ENCODE results near the gene TUBA8.
"Not testable (repeated sequence)": the region's sequence is repeated elsewhere in the genome, so short reads cannot be mapped to it uniquely, and the experiment has no call there.

Gene TUBA8

GRCh38 chr22:18104566-18104965 is 6.0 kb upstream of the TUBA8 start:
- peaks cover 14% of the 10 kb centered on the region for H3K4me1 Mint-ChIP-seq
- H3K27me3 Mint-ChIP-seq (ENCODE audit: low read depth, poor library complexity): peaks cover 40% of the 10 kb centered on the region
- peaks cover 41% of the 10 kb centered on the region for H3K9me3 Mint-ChIP-seq
- H3K27ac Mint-ChIP-seq: no peak overlapping the region
- TF ChIP-seq, protein P1, sequence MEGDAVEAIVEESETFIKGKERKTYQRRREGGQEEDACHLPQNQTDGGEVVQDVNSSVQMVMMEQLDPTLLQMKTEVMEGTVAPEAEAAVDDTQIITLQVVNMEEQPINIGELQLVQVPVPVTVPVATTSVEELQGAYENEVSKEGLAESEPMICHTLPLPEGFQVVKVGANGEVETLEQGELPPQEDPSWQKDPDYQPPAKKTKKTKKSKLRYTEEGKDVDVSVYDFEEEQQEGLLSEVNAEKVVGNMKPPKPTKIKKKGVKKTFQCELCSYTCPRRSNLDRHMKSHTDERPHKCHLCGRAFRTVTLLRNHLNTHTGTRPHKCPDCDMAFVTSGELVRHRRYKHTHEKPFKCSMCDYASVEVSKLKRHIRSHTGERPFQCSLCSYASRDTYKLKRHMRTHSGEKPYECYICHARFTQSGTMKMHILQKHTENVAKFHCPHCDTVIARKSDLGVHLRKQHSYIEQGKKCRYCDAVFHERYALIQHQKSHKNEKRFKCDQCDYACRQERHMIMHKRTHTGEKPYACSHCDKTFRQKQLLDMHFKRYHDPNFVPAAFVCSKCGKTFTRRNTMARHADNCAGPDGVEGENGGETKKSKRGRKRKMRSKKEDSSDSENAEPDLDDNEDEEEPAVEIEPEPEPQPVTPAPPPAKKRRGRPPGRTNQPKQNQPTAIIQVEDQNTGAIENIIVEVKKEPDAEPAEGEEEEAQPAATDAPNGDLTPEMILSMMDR (IDR thresholded peaks at IDR 0.05): no peak
- H3K4me3 Mint-ChIP-seq: no peak overlapping the region
- peaks cover 46% of the 10 kb centered on the region for H3K36me3 Mint-ChIP-seq (ENCODE audit: low read depth)
- no peak for DNase-seq

DNA sequence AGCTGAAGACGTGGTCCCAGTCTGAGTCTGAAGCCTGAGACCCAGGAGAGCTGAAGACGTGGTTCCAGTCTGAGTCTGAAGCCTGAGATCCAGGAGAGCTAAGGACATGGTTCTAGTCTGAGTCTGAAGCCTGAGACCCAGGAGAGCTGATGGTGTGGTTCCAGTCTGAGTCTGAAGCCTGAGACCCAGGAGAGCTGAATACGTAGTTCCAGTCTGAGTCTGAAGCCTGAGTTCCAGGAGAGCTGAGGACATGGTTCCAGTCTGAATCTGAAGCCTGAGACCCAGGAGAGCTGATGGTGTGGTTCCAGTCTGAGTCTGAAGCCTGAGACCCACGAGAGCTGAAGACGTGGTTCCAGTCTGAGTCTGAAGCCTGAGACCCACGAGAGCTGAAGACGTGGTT is 4.6 kb upstream of the TUBA8 start:
- Mint-ChIP-seq H3K27me3 (ENCODE audit: low read depth, poor library complexity) (peaks cover 53% of the 10 kb centered on the region), H3K9me3 (peaks cover 41% of the 10 kb centered on the region)
- DNase-seq: not testable (repeated sequence)

GRCh38 chr22:18106550-18107341 is 3.9 kb upstream of the TUBA8 start:
- Mint-ChIP-seq H3K36me3 (ENCODE audit: low read depth) (peaks cover 37% of the 10 kb centered on the region), H3K4me1 (peaks cover 23% of the 10 kb centered on the region), H3K9me3 (peaks cover 41% of the 10 kb centered on the region), H3K27me3 (ENCODE audit: low read depth, poor library complexity) (peaks cover 60% of the 10 kb centered on the region)
- not testable (repeated sequence) for H3K4me3 Mint-ChIP-seq, H3K27ac Mint-ChIP-seq, DNase-seq

More for the DNA sequence above, 4.6 kb upstream of the TUBA8 start:
- Mint-ChIP-seq H3K36me3 (ENCODE audit: low read depth) (peaks cover 43% of the 10 kb centered on the region), H3K4me1 (peaks cover 24% of the 10 kb centered on the region)
- H3K4me3 Mint-ChIP-seq, H3K27ac Mint-ChIP-seq: not testable (repeated sequence)

GRCh38 chr22:18108187-18108586 is 2.4 kb upstream of the TUBA8 start:
- TF ChIP-seq, protein P1 (IDR thresholded peaks at IDR 0.05): no peak
- Mint-ChIP-seq H3K36me3 (ENCODE audit: low read depth) (peaks cover 29% of the 10 kb centered on the region), H3K27me3 (ENCODE audit: low read depth, poor library complexity) (peaks cover 74% of the 10 kb centered on the region), H3K4me3 (no peak overlapping the region), H3K9me3 (peaks cover 41% of the 10 kb centered on the region), H3K27ac (no peak overlapping the region), H3K4me1 (peaks cover 31% of the 10 kb centered on the region)
- no peak for DNase-seq

DNA sequence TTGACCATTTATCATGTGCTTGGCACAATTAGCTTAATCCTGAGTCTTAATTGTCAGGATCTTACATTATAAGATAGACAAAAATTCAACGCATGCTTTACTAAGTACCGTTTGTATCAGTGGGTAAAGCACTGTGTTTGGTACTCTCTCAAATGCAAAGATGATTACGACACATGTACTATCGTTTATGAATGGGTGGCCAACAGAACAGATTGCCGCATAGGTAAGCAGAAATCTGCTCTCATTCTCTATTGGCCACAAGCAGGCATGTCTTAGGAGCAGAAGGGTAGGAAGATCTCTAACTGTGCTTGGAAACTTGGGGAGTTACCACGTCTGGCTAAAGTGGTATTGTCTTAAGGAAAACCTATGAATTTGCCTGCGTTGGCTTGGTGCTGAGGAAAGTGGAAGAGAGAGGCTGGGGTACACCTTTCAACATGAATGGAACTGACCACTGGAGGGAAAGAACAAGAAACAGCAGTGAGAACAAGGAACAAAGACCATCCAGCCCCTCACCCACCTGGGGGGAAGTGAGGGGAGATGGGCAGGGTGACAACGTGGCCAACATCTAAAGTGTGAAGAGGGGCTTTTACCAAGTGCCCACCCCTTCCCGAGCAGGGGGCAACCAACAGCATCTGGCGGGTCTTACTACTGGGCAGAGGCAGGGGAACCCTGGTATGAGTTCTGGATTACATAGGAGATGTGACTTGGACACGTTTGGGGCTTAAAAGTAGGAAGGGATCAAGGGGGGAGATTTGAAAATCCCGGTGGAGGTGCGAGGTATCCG is 1.0 kb upstream of the TUBA8 start:
- peaks cover 18% of the 10 kb centered on the region for H3K36me3 Mint-ChIP-seq (ENCODE audit: low read depth)
- H3K4me3 Mint-ChIP-seq: peak overlapping the region; percentile 72
- H3K4me1 Mint-ChIP-seq: peaks cover 30% of the 10 kb centered on the region
- peaks cover 40% of the 10 kb centered on the region for H3K9me3 Mint-ChIP-seq
- TF ChIP-seq, protein P1 (IDR thresholded peaks at IDR 0.05): no peak
- H3K27ac Mint-ChIP-seq: no peak overlapping the region
- no peak for DNase-seq
- peaks cover 87% of the 10 kb centered on the region for H3K27me3 Mint-ChIP-seq (ENCODE audit: low read depth, poor library complexity)

DNA sequence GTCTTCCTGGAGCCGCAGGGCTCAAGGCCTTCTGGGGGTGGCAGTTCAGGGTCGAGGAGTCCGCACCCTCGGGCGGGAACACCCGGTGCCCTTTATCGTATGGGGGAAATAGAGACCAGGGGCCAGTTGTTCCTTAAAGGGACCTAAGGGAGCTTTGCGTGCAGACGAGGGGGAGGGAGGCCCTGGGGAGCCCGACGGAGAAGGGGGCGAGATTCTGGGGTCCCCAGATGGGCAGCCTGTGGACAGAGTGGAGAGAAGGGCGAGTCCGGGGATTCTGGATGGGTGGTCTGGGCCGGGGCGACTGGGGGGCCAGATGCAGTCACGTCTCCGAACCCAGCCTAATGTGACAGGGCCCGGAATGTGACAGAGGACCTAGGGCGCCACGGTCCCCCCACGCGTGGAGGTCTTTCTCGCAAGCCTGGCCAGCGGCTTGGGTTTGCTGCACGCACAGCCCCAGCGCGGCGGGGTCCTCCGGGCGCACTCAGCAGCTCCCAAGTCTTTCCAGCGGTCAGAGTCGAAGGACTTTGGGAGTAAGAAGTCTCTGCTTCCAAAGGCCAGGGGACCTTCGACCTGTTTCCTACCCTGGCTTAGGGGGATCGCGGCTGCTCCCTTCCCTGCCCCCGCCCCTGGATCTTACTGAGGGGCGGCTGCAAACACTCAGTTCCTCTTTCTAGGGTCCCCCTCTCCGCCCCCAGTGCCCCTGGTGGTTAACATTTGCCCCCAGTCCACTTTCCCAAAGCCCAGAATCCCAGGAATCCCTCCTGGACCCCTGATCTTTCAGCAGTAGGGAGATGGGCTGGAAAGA is 547 bp downstream of the TUBA8 start:
- peaks cover 5% of the 10 kb centered on the region for H3K36me3 Mint-ChIP-seq (ENCODE audit: low read depth)
- peak overlapping the region; percentile 74 for H3K4me3 Mint-ChIP-seq
- no peak for DNase-seq
- H3K27ac Mint-ChIP-seq: no peak overlapping the region
- peaks cover 81% of the 10 kb centered on the region for H3K27me3 Mint-ChIP-seq (ENCODE audit: low read depth, poor library complexity)
- H3K9me3 Mint-ChIP-seq: peaks cover 24% of the 10 kb centered on the region
- peaks cover 25% of the 10 kb centered on the region for H3K4me1 Mint-ChIP-seq
- TF ChIP-seq, protein P1 (IDR thresholded peaks at IDR 0.05): no peak

Measured in nephron progenitor cell (in vitro differentiated cells).